GM12873 (cell line): ENCODE results near the gene MYH7.
A peak's percentile ranks its signal among the peaks of the same experiment; 100 is the strongest.

Experiments used
- CTCF ChIP-seq: IDR thresholded peaks from 2 replicates; pipeline ENCODE4 v1.5.1; 2012; ENCODE audit warnings: low read depth, mild to moderate bottlenecking, moderate library complexity, low read length, control low read depth; ENCODE audit not compliant: insufficient read depth; ENCODE audit errors: missing control alignments

Gene MYH7

GRCh38 chr14:23470947-23471346, 35.5 kb upstream of the MYH7 start:
- TF ChIP-seq CTCF: no peak

- TF ChIP-seq CTCF: no peak
These were observed 34.5 kb upstream of the MYH7 start for GRCh38 chr14:23469906-23470403.

- TF ChIP-seq CTCF: peak; percentile 83
These were observed 33.9 kb upstream of the MYH7 start, which contains the start of gene NGDN for GRCh38 chr14:23469127-23469905. Gene NGDN, plus strand, starts transcription at chr14:23469703. Its CDS starts 13 bp downstream, at chr14:23469716.

GRCh38 chr14:23468704-23469126, 33.3 kb upstream of the MYH7 start:
- TF ChIP-seq CTCF: no peak

- TF ChIP-seq CTCF: no peak
These were observed 29.8 kb upstream of the MYH7 start for GRCh38 chr14:23465261-23465660.

- TF ChIP-seq CTCF: no peak
These were observed 29.2 kb upstream of the MYH7 start for GRCh38 chr14:23464700-23465099.

- no peak for TF ChIP-seq CTCF
These were observed 25.5 kb upstream of the MYH7 start for GRCh38 chr14:23460960-23461359.
